Stimulated activated CD4-positive, alpha-beta T cell treated with anti-CD3 and anti-CD28 coated beads, Interleukin-1b, Interleukin-23, amount 100 ng/mL, for 48 hours (primary cell): ENCODE measurements around the gene ECI2.
A peak's percentile ranks its signal among the peaks of the same experiment; 100 is the strongest.
"Not testable (repeated sequence)": the region's sequence is repeated elsewhere in the genome, so short reads cannot be mapped to it uniquely, and the experiment has no call there.

ENCODE experiments used
- DNase-seq: peaks from one replicate; pipeline ENCODE4 v3.0.0-alpha.2; 2020

The ECI2 gene

DNA sequence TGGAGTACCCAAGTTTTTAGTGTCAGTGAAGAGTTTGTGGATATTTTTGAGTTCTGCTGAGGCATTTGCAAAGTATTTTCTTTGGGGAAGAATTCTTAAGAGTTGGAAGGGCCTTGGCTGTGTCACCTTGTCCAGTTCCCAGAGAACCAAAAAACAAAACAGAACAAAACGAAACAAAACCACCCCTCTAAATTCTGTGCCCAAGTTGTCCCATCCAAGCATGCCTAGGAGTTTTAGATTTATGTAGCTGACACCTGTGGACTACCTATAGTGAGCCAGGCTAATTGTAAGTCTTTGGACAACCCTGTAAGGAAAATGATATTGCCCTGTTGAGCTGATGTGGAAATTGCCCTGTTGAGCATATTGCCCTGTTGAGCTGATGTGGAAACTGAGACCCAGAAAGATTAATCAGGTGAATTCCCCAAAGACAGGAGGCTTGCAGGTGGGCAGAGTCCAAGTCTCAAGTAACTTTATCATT is 1.0 kb upstream of the ECI2 start:
- no peak for DNase-seq

DNA sequence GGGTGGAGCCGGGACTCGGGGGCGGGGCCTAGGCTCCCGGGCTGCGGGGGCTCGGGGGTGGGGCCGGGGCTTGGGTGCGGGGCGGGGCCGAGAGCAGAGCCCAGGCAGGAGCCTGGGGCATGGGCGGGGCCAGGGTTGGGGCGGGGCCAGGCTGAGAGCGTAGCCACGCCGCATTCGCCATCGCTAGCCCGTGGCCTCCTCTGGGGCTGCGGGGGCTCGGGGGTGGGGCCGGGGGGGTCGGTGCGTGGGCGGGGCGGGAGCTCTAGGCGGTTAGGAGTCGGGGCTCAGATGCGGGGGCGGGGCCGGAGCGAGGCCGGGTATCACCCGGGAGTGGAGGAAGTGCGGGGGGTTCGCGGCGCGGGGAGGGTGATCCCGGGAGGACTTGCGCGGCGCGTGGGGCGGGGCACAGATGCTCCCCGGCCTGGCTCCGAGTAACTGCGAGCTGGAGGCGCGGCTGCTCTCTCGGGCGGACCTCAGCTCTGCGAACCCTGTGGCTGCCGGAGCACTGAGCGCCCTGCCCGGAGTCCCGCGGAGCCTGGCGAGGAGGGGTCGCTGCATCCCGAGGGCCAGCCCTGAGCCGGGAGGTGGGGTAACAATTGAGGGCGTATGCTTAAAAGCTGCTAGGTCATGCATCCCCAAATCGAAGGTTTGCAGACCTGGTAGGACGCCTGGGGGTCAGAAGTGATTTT is 434 bp upstream of the ECI2 start:
- peak; percentile 93 for DNase-seq

DNA sequence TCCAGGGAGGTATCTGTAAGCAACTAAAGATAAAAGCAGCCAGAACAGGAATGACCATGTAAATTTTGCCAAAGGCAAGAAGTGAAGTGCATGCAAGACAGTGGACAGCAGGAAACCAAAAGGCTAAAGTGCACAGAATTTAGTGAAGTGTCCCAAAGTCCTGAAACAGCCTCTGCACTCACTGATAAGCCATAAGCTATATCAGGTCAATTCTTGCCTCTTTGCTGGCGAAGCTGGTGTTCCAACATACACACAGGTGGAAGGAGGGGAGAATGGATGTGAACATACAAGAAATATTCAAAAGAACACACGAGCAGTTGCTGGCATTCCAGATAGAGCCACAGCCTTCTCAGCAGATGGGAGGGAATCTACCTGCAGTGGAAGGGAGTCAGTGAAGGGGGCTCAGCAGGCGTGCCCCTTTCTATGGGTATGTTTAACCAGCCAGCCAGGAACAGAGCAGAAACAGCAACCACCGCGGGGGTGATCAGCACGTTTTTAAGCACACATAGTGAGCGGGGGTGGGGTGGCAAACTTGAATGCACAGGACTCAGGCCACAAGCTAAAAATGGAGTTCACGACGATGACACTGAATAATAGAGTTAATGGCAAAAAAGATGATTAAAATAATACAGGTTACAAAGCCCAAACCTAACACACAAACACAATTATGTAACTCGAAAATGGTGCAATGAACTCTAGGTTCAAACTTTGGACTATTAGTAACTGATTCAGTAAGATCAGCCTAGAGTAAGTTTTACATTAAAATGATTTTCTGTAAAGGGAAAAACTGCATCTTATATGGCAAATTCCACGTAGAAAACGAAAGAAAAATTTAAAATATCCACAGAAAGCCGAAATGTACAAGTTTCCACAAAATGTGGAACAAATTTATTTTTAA is 1.2 kb downstream of the ECI2 start:
- peak; percentile 31 for DNase-seq

DNA sequence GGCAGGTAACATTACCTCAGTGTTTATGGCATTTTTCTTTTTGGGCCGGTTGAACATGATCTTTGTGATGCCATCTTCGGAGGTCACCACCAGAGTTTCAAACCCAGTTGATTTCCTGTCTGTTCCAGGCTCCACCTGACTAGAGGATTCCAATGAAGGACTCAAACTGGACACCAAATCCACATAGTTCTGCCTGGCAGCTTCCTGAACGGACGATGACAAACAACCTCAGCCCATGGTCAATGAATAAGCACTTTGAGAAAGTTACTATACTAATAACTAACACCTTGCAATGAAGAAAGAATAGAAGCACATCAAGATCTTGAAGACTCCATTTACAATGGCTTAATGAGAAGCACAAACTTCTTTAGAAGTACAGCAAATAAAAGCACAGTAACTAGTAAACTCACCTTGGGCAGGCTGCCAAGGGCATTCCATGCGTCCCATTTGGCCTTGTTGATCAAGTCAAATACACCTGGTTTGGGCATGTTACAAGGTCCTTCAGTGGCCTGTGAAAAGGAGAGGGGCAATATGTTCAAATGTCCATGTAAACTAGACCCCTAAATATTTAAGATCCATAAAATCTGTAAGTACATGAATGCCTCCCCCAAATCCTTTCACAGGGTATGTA is 4.9 kb downstream of the ECI2 start:
- DNase-seq = no peak

DNA sequence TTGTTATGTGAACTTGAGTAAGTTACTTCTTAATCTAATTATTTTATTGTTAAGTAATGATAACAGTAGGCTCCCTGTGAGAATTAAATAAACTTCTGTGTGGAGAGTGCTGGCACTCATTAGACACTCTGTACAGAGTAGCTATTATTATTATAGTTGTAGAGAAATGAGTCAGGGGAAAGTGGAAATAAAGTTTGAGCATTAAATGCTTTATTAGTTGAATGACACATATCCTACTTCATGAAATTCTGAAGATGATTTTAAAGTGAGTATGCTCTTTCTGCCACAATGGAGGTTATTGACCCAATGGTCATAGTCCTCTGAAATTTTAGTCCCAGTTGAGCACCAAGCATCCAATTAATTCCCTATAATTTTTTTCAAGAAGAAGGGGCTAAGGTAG is 5.9 kb downstream of the ECI2 start:
- DNase-seq = no peak

DNA sequence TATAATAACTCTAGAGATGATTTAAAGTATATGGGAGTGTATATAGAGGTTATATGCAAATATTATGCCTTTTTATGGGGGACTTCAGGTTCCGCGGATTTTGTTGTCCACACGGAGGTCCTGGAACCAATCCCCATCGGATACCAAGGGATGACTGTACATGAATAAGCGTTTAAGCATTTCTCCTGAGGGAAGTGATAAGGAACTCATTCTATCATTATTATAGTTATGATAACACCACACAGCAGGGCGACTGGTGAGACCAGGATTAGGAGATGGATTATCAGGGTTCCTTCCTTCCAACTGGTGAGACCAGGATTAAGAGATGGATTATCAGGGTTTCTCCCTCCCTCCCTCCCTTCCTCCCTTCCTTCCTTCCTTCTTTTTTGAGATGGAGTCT is 6.6 kb downstream of the ECI2 start:
- no peak for DNase-seq

DNA sequence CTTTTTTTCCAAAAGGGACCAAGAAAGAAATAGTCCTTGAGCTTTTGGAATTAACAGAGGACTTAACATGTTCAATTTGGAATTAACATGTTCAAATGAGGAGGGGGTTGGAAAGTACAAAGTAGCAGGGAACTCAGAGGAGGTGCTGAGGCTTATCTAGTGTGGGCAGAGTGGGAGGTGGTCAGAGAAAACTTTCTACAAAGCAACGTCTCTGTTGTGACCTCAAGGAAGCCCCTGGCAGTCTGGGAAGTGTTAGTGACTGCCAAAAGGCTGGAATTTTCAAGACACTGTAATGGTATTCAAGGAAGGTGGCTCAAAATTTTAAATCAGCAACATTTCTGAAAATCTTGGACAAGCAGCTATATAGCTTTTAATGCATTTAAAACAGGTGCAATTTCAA is 7.3 kb downstream of the ECI2 start:
- DNase-seq = no peak

DNA sequence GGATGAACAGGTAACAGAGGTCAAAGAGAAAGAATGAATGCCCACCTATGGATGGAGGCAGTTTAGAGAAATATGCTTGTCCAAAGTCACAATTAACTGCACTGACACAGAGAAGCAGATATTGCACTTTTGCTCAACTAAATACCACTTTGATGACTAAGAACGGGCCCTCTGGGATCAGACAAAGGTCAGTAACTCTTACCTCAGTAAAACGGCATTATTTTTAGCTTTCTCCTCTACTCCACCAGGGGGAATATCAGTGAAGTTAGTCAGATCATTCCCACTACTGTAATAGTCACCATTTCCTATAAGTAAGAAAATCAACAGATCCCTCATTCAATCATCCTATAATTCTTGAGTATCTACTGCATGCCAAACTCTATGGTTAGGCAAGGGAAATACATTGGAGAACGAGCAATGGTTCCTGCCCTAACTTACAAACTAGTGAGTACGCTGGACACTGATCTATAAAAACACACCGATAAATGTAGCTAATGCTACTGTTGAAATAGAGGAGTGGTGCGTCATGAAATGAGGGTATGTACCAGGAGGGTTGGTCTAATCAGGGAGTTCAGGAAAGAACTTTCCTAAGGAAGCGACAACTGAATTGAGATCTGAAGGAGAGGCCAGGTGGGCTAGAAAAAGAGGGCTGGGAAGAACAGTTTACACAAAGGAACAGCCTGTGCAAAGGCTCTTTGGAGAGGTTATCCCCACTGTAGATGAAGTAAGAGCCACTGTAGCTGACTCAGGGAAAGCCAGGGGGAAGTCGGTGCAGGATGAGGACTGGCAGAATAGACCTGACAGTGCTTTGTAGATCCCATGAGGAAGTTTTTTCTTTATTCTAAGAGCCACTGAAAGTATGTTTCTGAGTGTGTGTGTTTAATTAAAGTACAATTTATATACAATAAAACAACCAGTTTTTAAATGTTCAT is 9.2 kb downstream of the ECI2 start:
- no peak for DNase-seq

DNA sequence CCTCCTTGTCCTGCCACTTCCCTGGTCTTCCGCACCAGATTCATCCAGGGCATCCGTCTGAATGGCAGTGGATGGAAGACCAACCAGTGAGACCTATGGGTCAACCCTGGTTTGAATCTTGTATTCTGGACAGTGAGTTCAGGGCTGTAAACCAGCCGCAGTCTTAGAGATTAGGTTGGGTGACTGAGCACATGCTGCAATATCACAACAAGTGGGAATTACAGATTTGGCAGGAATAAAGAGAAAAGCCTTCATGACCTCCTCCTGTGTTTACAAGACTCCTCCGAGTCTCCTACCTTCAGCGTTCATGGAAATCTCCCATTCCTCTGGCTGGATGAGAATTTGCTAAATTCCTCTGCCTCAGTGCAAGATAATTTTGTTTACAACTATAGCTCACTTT is 9.9 kb downstream of the ECI2 start:
- no peak for DNase-seq

DNA sequence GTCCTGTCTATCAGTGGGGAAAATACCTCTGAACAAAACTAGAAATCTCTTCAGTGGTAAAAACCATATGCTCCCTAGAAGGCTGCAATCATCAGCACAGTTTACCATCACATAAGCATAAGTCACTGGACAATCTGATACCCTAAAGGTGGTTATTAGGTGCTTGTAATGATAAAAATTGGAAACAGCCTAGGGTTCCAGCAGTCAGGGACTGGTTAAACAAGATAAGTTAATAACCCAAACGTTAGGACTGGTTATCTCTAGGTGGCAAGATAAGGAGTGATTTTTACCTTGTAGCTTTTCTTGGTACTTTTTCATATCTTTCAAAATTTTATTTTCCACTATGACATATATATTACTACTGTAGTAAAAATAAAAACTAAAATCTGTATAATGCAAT is 11.0 kb downstream of the ECI2 start:
- no peak for DNase-seq

DNA sequence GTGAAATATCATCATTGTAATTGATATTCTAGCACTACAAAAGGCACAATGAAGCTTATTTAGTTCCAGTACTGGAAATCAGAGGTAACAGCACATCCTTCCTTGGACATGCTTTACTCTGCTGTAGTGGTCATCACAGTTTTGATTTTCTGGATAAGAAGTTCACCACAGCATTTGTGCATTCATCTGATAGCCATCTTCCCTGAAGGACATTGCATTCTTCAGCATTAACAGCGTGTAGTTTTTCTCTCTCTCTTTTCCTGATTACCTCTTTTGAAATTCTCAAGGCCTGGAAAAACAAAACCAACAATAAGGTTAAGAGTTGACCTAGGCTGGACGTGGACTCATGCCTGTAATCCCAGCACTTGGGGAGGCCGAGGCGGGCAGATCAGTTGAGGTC is 19.6 kb downstream of the ECI2 start:
- no peak for DNase-seq

DNA sequence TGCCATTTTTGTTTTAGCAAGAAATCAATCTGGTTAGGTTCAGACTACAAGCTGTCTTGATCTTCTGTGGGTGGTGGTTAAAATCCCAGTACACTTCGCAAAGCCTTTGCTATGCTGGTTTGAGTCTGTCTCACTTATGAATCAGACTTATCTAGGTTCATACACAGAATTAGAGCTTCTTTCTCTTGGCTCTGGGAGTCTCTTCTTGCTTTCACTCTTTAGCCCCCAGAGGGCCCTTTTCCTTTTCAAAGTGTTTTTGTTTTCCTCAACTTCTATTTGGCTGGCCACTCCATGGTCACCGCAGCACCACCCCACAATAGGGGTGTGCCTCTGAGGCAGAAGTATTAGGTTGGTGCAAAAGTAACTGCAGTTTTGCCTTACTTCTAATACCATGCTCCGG is 21.3 kb downstream of the ECI2 start:
- DNase-seq = no peak

DNA sequence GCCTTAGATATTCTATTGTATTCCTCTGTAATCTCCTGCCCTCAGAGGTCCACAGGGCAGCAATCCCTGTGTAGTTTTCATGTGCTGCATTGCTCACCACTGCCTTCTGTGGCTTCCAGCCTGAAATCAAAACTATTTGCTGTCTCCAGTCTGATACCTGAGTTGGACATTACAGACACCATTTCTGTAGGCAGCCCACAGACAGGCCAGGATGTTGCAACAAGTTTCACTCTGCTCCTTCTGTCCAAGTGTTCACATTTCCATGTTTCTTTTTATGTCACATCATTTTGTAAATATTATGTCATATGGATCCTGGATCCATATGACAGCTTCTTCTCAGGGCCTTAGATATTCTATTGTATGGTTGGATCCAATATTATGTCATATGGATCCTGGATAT is 21.7 kb downstream of the ECI2 start:
- no peak for DNase-seq

DNA sequence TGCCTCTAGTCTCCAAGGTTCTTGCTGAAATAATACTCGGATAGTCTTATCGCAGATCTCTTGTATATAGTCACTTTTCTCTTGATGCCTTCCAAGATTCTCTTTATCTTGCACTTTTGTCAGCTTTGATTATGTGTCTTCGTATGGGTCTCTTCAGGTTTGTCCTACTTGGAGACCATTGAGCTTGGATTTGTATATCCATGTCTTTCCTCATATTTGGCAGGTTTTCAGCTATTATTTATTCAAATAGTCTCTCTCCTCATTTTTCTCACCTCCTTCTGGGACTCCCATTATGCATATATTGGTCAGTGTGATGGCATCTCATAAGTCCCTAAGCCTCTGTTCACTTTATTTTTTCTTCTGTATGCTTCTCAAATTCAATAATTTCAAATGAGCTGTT is 23.0 kb downstream of the ECI2 start:
- DNase-seq = no peak

DNA sequence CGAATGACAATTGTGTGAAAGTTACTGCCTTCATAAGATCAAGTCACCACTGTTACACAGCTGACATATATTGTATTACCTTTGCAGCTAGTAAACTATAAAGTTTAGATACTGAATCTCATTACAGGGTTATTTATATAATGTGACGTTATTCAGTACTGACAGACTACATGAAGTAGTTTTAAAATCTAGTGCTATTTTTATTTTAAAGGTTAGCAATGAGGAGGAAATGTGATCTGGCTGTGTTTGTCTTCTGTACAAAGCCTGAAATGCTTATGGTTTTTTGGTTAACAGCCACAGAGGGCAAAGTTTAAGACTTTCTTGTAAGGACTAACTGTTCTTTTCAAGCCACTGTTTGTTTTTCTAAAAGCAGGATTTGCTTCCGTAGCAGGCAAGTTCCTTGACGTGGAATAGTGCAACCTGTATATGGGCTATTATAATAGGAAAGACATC is 26.0 kb downstream of the ECI2 start:
- not testable (repeated sequence) for DNase-seq

DNA sequence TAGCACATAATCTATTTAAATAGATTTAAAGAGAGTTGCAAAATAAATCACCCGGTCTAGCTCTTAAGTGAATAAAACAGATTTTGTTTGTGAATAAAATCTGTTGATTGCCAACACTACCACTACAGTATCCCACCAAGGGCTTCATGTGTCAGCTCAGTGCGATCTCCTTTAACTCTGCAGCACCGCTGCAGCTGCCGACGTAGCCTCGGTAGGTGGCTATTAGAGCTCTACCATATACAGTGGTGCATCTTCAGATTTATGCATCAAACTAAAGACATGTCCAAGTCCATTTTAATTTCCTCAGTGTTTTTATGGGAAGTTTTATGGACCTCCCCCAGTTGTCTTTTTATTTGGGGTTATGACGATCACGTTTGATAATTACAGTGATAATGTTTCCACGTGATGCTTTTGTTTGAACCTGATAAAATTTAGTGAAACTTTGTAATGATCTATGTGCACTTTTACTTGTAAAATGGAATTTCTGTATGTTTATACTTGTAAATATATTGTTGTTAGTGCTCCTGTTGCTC is 26.7 kb downstream of the ECI2 start:
- DNase-seq = no peak

DNA sequence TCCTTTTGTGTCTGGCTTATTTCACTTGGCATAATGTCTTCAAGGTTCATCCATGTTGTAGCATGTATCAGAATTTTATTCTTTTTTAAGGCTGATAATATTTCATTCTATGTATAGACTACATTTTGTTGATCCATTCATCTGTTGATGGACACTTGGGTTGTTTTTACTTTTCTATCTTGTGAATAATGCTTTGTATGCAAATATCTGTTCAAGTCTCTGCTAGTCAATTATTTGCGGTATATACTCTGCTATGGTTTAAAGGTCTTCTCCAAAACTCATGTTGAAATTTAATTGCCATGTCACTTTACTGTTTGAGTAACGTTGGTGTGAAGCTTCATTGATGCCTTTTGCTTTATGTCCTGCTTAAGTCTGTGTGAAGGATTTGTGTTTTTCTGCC is 27.5 kb downstream of the ECI2 start:
- DNase-seq = no peak

DNA sequence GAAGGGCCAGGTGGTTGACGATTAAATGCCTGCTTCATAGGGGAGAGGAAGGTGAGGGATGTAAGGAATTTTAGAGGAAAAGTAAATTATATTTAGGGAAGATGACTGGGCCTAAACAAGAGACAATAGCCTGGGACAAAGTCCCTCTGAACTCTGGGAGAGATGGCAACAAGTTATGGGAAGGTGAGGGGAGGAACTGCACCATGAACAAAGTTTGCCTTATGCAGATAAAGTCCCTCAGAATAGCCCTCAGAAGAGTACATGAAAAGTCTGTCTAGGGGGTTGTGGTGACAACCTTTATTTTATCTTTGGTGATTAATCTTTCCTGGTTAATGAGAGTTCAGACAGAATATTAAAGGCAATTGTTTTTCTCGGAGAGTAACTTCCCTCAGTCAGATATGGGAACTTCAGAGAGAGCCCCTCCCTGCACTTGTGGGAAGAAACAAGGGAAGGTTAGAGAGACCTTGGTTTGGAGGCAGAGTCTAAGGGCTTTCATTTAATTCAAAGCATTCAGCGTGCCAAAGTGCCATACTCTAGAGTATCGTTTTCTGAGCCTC is 29.3 kb downstream of the ECI2 start:
- DNase-seq = no peak

DNA sequence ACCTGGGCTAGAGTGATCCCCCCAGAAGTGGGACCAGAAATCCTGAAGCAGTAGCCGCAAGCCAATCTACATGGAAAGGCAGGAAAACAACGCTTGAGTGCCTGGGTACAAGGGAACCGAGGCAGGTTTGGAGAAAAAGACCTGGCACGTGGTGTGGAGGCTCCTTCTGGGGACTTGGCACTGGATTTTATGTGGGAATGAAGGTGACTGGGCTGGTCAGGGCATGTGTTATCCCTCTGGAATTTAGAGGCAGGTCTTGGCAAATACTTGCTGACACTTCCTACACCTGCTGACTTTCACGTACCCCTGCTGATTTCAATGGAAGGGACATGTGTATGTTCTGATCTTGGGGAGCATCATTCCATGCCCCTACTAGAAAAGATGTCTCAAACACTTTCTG is 31.4 kb downstream of the ECI2 start:
- no peak for DNase-seq

DNA sequence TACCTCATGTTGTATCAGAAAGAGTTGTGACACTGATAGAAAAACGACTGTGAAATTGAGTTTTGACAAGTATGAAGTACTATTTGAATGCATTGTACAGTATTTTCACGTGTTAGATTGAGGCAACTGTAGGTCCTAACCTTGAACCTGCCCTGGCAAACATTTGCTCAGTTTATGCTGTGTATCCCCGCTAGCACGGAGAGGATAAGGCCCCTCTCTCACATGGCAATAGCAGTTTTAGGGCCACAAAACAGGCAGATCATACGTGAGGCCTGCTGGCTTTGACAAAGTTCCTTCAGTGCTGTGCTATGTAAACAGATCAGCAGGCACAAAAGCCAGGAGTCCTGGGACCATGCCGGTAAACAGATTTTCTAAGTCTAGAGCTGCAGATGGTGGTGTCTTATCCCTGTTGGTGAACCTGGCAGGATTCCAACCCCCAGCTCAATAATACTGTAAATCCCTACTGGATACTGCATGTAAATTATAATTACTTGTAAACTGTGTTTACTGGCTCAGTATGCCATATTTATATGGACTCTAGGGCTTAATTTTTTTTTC is 32.6 kb downstream of the ECI2 start:
- no peak for DNase-seq

DNA sequence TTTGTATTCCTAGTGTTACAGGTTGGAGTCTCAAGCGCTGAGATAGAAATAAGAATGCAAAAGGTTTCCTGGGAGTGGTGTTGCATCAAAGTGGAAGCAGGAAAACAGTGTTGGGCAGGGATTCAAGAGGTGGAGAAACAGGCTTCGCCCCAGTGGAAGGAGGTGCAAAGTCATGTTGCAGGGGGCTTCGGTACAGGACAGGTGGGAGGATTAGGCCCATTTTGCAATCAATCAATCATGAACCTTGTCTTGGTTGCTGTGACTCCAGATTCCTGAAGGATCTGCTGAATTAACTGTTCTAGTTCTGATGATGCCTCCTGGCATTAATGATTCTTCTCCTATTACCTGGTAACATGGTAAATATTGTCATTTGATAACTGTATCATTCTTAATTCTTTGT is 34.1 kb downstream of the ECI2 start:
- DNase-seq = no peak

DNA sequence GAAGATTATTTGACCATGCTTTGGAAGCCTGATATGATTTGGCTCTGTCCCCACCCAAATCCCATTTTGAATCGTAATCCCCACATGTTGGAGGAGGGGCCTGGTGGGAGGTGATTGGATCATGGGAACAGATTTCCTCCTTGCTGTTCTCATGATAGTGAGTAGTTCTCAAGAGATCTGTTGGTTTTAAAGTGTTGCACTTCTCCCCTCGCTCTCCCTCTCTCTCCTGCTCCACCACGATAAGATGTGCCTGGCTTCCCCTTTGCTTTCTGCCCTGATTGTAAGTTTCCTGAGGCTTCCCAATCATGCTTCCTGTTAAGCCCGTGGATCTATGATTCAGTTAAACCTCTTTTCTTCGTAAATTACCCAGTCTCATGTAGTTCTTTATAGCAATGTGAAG is 34.7 kb downstream of the ECI2 start:
- DNase-seq = no peak
